HL-60 (cell line): Measurements from ENCODE around the gene NYNRIN.

Source experiments
- DNase-seq, 2 experiments: peaks; one replicate each; pipeline ENCODE4 v3.0.0-alpha.2; 2010 to 2020; ENCODE audit warnings: low read depth in 1 of 2, low spot score in 1 of 2
- H3K27ac ChIP-seq: fragments of 250-450 bp; sonication (Bioruptor Pico); replicated peaks from 2 replicates; pipeline ENCODE4 v1.5.1; 2020; ENCODE audit warnings: mild to moderate bottlenecking, moderate library complexity
- H3K27me3 ChIP-seq: fragments of 250-450 bp; sonication (Bioruptor Pico); 2 replicates; pipeline ENCODE4 v1.5.1; 2021; ENCODE audit warnings: mild to moderate bottlenecking, moderate library complexity; ENCODE audit not compliant: insufficient read depth, poor library complexity, severe bottlenecking
- H3K4me3 ChIP-seq: replicated peaks from 2 replicates; pipeline ENCODE4 v1.5.1; 2011; ENCODE audit warnings: mild to moderate bottlenecking, control low read depth, low read length; ENCODE audit not compliant: insufficient read depth
- CTCF ChIP-seq: IDR thresholded peaks from one replicate; pipeline ENCODE4 v1.5.1; 2011; ENCODE audit warnings: low read length, control low read depth, inconsistent platforms; ENCODE audit not compliant: insufficient read depth
- GABPA ChIP-seq: IDR thresholded peaks from 2 replicates; pipeline ENCODE4 v1.6.1; 2012; ENCODE audit warnings: low read depth
- POLR2AphosphoS5 ChIP-seq: IDR thresholded peaks from 2 replicates; pipeline ENCODE4 v1.6.1; 2012; ENCODE audit warnings: low read depth
- REST ChIP-seq: IDR thresholded peaks from 2 replicates; pipeline ENCODE4 v1.6.1; 2012; ENCODE audit warnings: low read depth; ENCODE audit not compliant: insufficient replicate concordance
- SPI1 ChIP-seq: IDR thresholded peaks from 2 replicates; pipeline ENCODE4 v1.6.1; 2012; ENCODE audit warnings: low read depth, mild to moderate bottlenecking, borderline replicate concordance

NYNRIN gene

DNA sequence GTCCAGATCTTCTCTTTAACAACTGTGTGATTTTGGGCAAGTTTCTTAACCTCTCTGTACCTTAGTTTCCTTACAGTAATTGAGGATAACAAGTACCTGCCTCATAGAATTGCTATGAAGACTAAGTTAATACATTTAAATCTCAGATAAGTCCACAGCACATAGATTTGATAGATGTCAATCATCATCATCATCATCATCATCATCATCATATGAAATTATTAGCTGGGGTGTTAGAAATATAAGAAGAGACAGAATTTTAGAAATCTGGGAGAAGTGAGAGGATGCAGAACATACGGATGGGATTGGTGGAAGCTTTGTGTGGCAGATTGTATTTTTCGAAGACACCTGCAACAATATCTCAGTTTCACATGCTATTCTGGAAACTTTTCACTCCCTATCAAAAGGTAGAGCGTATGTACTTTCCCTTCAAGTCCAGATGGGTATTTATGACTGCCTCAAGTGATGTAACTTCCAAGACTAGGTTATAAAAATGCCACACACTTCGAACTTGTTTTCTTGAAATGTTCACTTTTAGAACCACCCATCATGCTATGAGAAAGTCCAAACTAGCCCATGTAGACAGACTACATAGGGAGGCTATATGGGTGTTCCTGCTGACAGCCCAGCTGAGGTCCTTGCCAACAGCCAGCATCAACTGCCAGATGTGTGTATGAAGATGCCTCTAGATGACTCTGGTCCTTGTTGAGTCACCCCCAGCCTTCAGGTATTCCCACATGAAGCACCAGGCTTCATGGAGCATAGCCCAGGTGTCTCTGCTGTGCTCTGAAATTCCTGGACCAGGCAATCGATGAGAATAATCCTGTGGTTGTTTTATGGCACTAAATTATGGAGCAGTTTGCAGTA lies 64.4 kb downstream of the NYNRIN start:
- H3K27ac ChIP-seq, result no peak overlapping the region
- TF ChIP-seq SPI1 (no peak), CTCF (no peak), POLR2AphosphoS5 (no peak), GABPA (no peak), REST (no peak)
- no peak for DNase-seq
- H3K27me3 ChIP-seq, result no peaks in the 10 kb centered on the region
- no peak overlapping the region for H3K4me3 ChIP-seq

DNA sequence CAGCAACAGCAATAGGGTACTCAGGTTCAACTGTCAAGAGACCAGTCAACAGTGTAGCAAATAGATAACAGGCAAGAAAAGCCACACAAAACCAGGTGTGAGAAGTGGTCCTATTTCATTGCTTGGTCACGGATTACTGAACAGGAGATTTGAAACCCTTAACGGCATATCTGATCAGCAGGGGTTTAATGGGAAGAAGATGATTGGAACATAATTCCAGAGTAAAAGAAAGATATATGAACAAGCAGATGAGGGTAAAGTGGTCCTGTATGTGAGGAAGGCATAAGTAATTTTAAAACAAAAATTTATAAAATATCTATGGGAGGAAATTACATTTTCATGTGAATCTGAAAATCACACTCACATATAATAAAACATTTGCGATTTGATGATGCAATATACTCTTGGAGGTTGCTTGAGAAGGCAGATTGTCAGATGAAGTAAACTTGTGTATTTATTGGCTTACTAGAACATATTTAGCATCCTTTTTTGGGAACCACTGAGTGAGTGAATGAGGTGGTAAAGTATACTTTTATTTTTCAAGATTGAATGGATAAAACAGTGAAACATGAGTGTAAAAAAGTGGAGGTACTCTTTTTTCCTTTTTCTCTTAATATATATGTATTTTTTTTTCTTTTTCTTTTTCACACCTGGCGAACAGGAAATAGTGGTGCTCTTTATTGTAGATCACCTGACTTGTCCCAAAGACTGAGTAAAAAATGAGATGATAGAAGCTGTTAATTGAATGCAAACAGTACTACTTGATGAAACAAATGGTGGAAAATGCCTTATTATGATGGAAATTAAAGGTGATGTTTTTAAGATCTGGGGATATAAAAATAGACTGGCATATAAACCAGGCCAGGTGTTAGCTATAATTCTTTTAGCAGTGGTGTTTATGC lies 65.3 kb downstream of the NYNRIN start:
- H3K4me3 ChIP-seq, result no peak overlapping the region
- no peak for TF ChIP-seq GABPA
- no peak for TF ChIP-seq CTCF
- TF ChIP-seq REST, result no peak
- TF ChIP-seq POLR2AphosphoS5, result no peak
- no peak for TF ChIP-seq SPI1
- no peak for DNase-seq

GRCh38 chr14:24465368-24465767 lies 66.6 kb downstream of the NYNRIN start:
- no peak for DNase-seq
- no peak for TF ChIP-seq SPI1
- TF ChIP-seq REST, result no peak
- TF ChIP-seq CTCF, result no peak
- TF ChIP-seq POLR2AphosphoS5, result no peak
- no peak for TF ChIP-seq GABPA
- H3K4me3 ChIP-seq, result no peak overlapping the region
- no peaks in the 10 kb centered on the region for H3K27me3 ChIP-seq
- H3K27ac ChIP-seq, result no peak overlapping the region

More for the DNA sequence above, 65.3 kb downstream of the NYNRIN start:
- H3K27ac ChIP-seq, result no peak overlapping the region
- no peaks in the 10 kb centered on the region for H3K27me3 ChIP-seq
